H9 (cell line): ENCODE results near the gene TLK1. TPM values are rescaled to one million over a fixed set of nuclear protein-coding genes. Genes with fewer than 3 reads are reported as not detected.

ENCODE experiments used
- DNase-seq: peaks from one replicate; pipeline ENCODE4 v3.0.0-alpha.2; 2017
- H2AFZ ChIP-seq: one replicate; pipeline ENCODE4 v1.6.1; 2013; ENCODE audit warnings: mild to moderate bottlenecking, low read length, control low read depth, moderate library complexity
- H2AK5ac ChIP-seq: 2 replicates; pipeline ENCODE4 v1.6.1; 2013; ENCODE audit warnings: low read length, control low read depth, mixed read lengths; ENCODE audit not compliant: insufficient read length
- H2BK120ac ChIP-seq: one replicate; pipeline ENCODE4 v1.6.1; 2013; ENCODE audit warnings: low read depth, mild to moderate bottlenecking, low read length, control low read depth, inconsistent platforms; ENCODE audit not compliant: poor library complexity, severe bottlenecking
- H2BK12ac ChIP-seq: 2 replicates; pipeline ENCODE4 v1.6.1; 2013; ENCODE audit warnings: low read length, control low read depth, mixed read lengths, low read depth; ENCODE audit not compliant: insufficient read length
- H2BK15ac ChIP-seq: 2 replicates; pipeline ENCODE4 v1.6.1; 2013; ENCODE audit warnings: low read depth, low read length, control low read depth
- H2BK20ac ChIP-seq: one replicate; pipeline ENCODE4 v1.6.1; 2013; ENCODE audit warnings: low read depth, mild to moderate bottlenecking, low read length, control low read depth, inconsistent platforms; ENCODE audit not compliant: poor library complexity, severe bottlenecking
- H2BK5ac ChIP-seq: 2 replicates; pipeline ENCODE4 v1.6.1; 2013; ENCODE audit warnings: low read length, control low read depth, mixed read lengths; ENCODE audit not compliant: insufficient read length
- H3K14ac ChIP-seq: 2 replicates; pipeline ENCODE4 v1.6.1; 2013; ENCODE audit warnings: low read length, control low read depth; ENCODE audit not compliant: insufficient read depth
- H3K18ac ChIP-seq: 2 replicates; pipeline ENCODE4 v1.6.1; 2013; ENCODE audit warnings: low read depth, mild to moderate bottlenecking, mixed read lengths, low read length, control low read depth; ENCODE audit not compliant: insufficient read length
- H3K23ac ChIP-seq: 2 replicates; pipeline ENCODE4 v1.6.1; 2013; ENCODE audit warnings: low read length, control low read depth, mixed read lengths, low read depth; ENCODE audit not compliant: insufficient read length
- H3K23me2 ChIP-seq: 2 replicates; pipeline ENCODE4 v1.6.1; 2013; ENCODE audit warnings: low read depth, mild to moderate bottlenecking, mixed read lengths, low read length, control low read depth; ENCODE audit not compliant: insufficient read length, poor library complexity, severe bottlenecking
- H3K27ac ChIP-seq: 2 replicates; pipeline ENCODE4 v1.5.1; 2013; ENCODE audit warnings: low read length, control low read depth, mixed read lengths, low read depth; ENCODE audit not compliant: insufficient read length
- H3K27me3 ChIP-seq: 2 replicates; pipeline ENCODE4 v1.6.1; 2013; ENCODE audit warnings: low read length, control low read depth, inconsistent platforms; ENCODE audit not compliant: insufficient read depth
- H3K4ac ChIP-seq: 2 replicates; pipeline ENCODE4 v1.6.1; 2013; ENCODE audit warnings: low read depth, mild to moderate bottlenecking, control low read depth, inconsistent platforms, low read length, moderate library complexity
- H3K4me1 ChIP-seq: 2 replicates; pipeline ENCODE4 v1.6.1; 2013; ENCODE audit warnings: low read length, control low read depth, inconsistent platforms; ENCODE audit not compliant: insufficient read depth
- H3K4me2 ChIP-seq: 2 replicates; pipeline ENCODE4 v1.6.1; 2013; ENCODE audit warnings: low read length, control low read depth, mixed read lengths; ENCODE audit not compliant: insufficient read length, insufficient read depth
- H3K56ac ChIP-seq: 2 replicates; pipeline ENCODE4 v1.6.1; 2013; ENCODE audit warnings: low read depth, mild to moderate bottlenecking, mixed read lengths, low read length, control low read depth; ENCODE audit not compliant: insufficient read length
- H3K79me1 ChIP-seq: 2 replicates; pipeline ENCODE4 v1.6.1; 2013; ENCODE audit warnings: low read depth, mild to moderate bottlenecking, moderate library complexity, low read length, control low read depth, inconsistent platforms; ENCODE audit not compliant: insufficient read depth, poor library complexity, severe bottlenecking
- H3K79me2 ChIP-seq: 2 replicates; pipeline ENCODE4 v1.6.1; 2013; ENCODE audit warnings: low read length, control low read depth, inconsistent platforms; ENCODE audit not compliant: insufficient read depth
- H3K9ac ChIP-seq: 2 replicates; pipeline ENCODE4 v1.6.1; 2013; ENCODE audit warnings: low read length, control low read depth, mixed read lengths; ENCODE audit not compliant: insufficient read length; ENCODE audit errors: extremely low read depth
- H3K9me3 ChIP-seq: one replicate; pipeline ENCODE4 v1.6.1; 2013; ENCODE audit warnings: low read depth, low read length, inconsistent platforms; ENCODE audit not compliant: control insufficient read depth
- H3T11ph ChIP-seq: one replicate; pipeline ENCODE4 v1.6.1; 2013; ENCODE audit warnings: mild to moderate bottlenecking, low read length, control low read depth, inconsistent platforms
- H4K20me1 ChIP-seq: one replicate; pipeline ENCODE4 v1.6.1; 2013; ENCODE audit not compliant: control insufficient read depth, insufficient read length, insufficient read depth
- H4K5ac ChIP-seq: 2 replicates; pipeline ENCODE4 v1.6.1; 2013; ENCODE audit warnings: low read depth, mild to moderate bottlenecking, mixed read lengths, low read length, control low read depth; ENCODE audit not compliant: insufficient read length
- H4K8ac ChIP-seq: replicated peaks from 2 replicates; pipeline ENCODE4 v1.6.1; 2013; ENCODE audit warnings: low read length, control low read depth, mixed read lengths, low read depth; ENCODE audit not compliant: insufficient read length
- H4K91ac ChIP-seq: 2 replicates; pipeline ENCODE4 v1.6.1; 2013; ENCODE audit warnings: low read depth, mild to moderate bottlenecking, moderate library complexity, mixed read lengths, low read length, control low read depth; ENCODE audit not compliant: insufficient read length
- H3K27ac Mint-ChIP-seq, 3 experiments: 2 replicates in 2 of 3; 3 replicates in 1 of 3; pipeline ENCODE4 v1.8.0; 2020 to 2021; ENCODE audit warnings: mixed read lengths in 3 of 3, mild to moderate bottlenecking in 1 of 3, moderate library complexity in 1 of 3
- H3K27me3 Mint-ChIP-seq: 2 replicates; pipeline ENCODE4 v1.8.0; 2021; ENCODE audit warnings: low read depth, mild to moderate bottlenecking, moderate library complexity, mixed read lengths
- H3K36me3 Mint-ChIP-seq, 3 experiments: 2 replicates in 2 of 3; 3 replicates in 1 of 3; pipeline ENCODE4 v1.8.0; 2020 to 2021; ENCODE audit warnings: low read depth in 3 of 3, mixed read lengths in 3 of 3; ENCODE audit not compliant: insufficient read depth in 1 of 3
- H3K4me1 Mint-ChIP-seq, 2 experiments: 2 replicates each; pipeline ENCODE4 v1.8.0; 2020; ENCODE audit warnings: mixed read lengths in 2 of 2
- H3K4me3 Mint-ChIP-seq, 2 experiments: 2 replicates in 1 of 2; 3 replicates in 1 of 2; pipeline ENCODE4 v1.8.0; 2020 to 2021; ENCODE audit warnings: mild to moderate bottlenecking in 2 of 2, mixed read lengths in 2 of 2, moderate library complexity in 1 of 2
- H3K9me3 Mint-ChIP-seq, 2 experiments: 2 replicates in 1 of 2; 3 replicates in 1 of 2; pipeline ENCODE4 v1.8.0; 2020; ENCODE audit warnings: mild to moderate bottlenecking in 2 of 2, mixed read lengths in 2 of 2, moderate library complexity in 1 of 2
- CTCF ChIP-seq: fragments of 200-600 bp; sonication (generic); conservative IDR thresholded peaks from 3 replicates; pipeline ENCODE4 v1.8.0; 2021; ENCODE audit warnings: antibody characterized with exemption, mild to moderate bottlenecking
- WGBS: extraction: QIAGEN DNeasy Blood & Tissue Kit; methylation state at CpG from one replicate; pipeline ENCODE4 v1.1.7; 2013; ENCODE audit warnings: missing lambda C conversion rate, low lambda C conversion rate, mixed read lengths; ENCODE audit not compliant: insufficient read length; ENCODE audit errors: extremely low coverage; 5-methylcytosine and 5-hydroxymethylcytosine counted together
- long read RNA-seq: library from polyadenylated mRNA; unstranded; transcript quantifications from one replicate; pipeline ENCODE4 v2.0.0, GENCODE V29; 2020
- total RNA-seq: library from RNA; stranded (reverse); gene quantifications from 2 replicates; pipeline ENCODE4 v1.2.1, GENCODE V29; 2021

The TLK1 gene
- 112 TPM in 2 replicates for total RNA-seq
- long read RNA-seq, full-length matches to known transcripts, result 28 of 83 reads
- long read RNA-seq, partial matches to known transcripts, result 42 of 83 reads
- long read RNA-seq, other reads (novel, unspliced or antisense), result 13 of 83 reads

GRCh38 chr2:171160119-171160955 lies at the start of gene TLK1:
Gene TLK1 (minus strand): TSS chr2:171160893. CDS start chr2:171160428, 465 bp downstream.
- Histone ChIP-seq H2BK15ac (no peak within 1 kb of the TSS), H3T11ph (no peak within 1 kb of the TSS), H3K79me2 (peaks cover 35% of the 10 kb centered on the region), H3K4me1 (no peaks in the 10 kb centered on the region), H4K20me1 (no peaks in the 10 kb centered on the region), H3K56ac (no peak within 1 kb of the TSS), H3K79me1 (no peaks in the 10 kb centered on the region), H2BK120ac (no peak within 1 kb of the TSS), H3K23me2 (peaks cover 7% of the 10 kb centered on the region), H3K4ac (no peak within 1 kb of the TSS), H2AFZ (peak within 1 kb of the TSS; percentile 49), H2BK5ac (no peak within 1 kb of the TSS), H4K5ac (no peak within 1 kb of the TSS), H3K4me2 (peak within 1 kb of the TSS; percentile 86), H3K9ac (peak within 1 kb of the TSS; percentile 87), H3K23ac (no peak within 1 kb of the TSS), H2AK5ac (no peak within 1 kb of the TSS), H4K8ac (no peak within 1 kb of the TSS), H2BK12ac (no peak within 1 kb of the TSS), H3K18ac (peak within 1 kb of the TSS; percentile 59), H4K91ac (no peak within 1 kb of the TSS), H3K14ac (peak within 1 kb of the TSS; percentile 86), H3K9me3 (no peaks in the 10 kb centered on the region), H3K27me3 (no peaks in the 10 kb centered on the region), H2BK20ac (no peak within 1 kb of the TSS), H3K27ac (peak within 1 kb of the TSS; percentile 28)
- no peak for TF ChIP-seq CTCF
- H3K9me3 Mint-ChIP-seq, result no peaks in the 10 kb centered on the region; a peak in 1 of 5 replicates
- H3K4me3 Mint-ChIP-seq, result peak within 1 kb of the TSS; percentile 97 to 99
- peaks cover 0 to 4% (median 2%) of the 10 kb centered on the region in 3 experiments; a peak in 4 of 7 replicates for H3K36me3 Mint-ChIP-seq
- H3K27ac Mint-ChIP-seq, result peak within 1 kb of the TSS; percentile 97 to 99 (median 97)
- H3K27me3 Mint-ChIP-seq, result no peaks in the 10 kb centered on the region
- DNase-seq, result peak; percentile 75
- peaks cover 41 to 43% of the 10 kb centered on the region in 2 experiments for H3K4me1 Mint-ChIP-seq
- WGBS, result no CpG with 5 or more reads among the region's 97 CpGs
